HG02623 (cell line): ENCODE data around the gene KNDC1.
"Not testable (repeated sequence)": the region's sequence is repeated elsewhere in the genome, so short reads cannot be mapped to it uniquely, and the experiment has no call there.

Experiments
- ATAC-seq: cut with Tn5 transposase; IDR thresholded peaks from one replicate; pipeline ENCODE4 v1.9.1; 2021; ENCODE audit warnings: moderate library complexity; ENCODE audit not compliant: unreplicated experiment

Gene KNDC1

DNA sequence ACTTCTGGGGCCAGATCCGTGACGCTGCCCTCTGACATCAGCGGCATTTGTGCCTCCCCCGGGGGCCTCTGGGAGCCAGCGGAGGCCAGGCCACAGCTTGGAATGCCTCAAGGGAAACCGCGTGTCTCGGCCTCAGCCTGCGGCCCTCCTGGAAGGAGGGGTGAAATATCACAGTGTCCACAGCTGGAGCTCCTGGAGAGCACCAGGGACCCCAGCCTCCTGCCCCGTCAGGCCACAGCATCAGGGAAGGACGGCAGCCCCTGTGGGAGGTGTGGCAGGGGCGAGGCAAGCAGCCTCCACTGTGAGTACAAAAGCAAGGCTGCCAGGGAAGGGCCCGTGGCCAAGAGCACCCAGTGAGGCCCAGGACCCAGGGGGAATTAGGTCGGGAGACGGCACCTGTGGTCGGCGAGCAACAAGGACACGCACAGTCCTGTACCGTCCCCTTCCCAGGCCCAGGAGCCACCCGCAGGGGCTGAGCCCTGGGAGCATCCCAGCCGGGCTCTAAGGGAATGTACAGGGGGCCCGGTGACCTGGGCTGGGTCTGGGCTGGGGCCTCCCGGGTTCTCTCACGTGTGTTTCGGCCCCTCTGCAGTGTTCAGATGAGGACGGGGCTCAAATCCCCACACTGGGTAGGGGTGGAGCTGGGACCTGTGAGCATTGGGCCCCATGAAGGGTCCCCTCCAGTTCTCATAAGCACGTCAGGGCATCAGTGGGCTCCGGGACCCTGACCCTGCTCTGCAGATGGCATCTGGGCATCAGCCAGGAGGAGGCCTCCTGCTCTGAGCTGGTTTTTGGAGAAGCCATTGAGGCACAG lies 18.7 kb upstream of the KNDC1 start:
- no peak for ATAC-seq

DNA sequence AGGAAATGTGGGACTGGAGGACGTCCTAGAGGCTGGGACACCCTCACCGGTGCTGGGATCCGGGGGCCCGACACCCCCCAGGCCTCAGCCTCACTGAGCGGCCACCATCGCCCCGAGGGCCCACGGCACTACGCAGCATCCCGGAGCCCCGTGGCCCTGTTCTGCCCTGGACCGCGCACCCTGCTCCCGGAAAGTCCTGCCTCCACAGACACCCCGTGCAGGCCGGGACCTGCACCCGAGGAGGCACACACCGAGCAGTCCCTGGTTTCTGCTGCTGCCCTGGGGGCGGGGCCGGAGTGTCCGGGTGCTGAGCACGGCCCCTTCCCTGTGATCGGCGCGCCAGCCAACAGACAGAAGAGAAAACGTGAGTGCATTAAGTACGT lies 18.1 kb upstream of the KNDC1 start:
- ATAC-seq: no peak

DNA sequence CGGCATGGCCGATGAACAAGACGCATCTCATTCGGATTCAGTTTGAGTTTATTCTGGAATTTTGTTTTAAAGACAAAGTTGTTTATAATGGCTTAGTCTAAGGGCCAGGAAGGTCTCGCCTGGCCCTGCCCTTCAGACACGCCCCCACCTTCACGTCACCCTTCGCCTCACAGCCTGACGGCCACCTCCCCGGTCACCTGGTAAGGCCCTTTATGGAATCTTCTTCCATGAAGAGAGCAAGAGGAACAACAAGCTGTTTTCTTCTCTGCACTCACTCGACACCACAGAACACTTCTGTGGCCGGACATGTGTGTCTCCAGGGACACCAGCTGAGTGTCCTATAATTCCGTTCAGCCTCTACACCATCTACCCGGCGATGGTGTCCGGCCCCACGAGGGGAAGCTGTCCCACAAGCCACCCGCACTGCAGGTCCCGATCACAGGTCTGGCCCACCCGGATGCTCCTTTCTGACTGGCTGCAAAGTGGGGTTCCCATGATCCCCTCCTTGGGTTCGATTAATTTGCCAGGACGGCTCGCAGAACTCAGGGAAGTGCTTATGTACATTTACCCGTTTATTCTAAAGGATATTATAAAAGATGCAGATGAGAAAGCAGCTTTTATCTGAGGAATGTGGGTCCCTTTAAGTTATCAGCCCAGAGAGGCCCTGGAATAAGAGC lies 17.4 kb upstream of the KNDC1 start:
- ATAC-seq: no peak

GRCh38 chr10:133143200-133143533 lies 16.9 kb upstream of the KNDC1 start:
- no peak for ATAC-seq

- no peak for ATAC-seq
Observed at GRCh38 chr10:133143546-133143945, 16.5 kb upstream of the KNDC1 start.

- ATAC-seq: no peak
Observed at GRCh38 chr10:133144771-133145170, 15.2 kb upstream of the KNDC1 start.

DNA sequence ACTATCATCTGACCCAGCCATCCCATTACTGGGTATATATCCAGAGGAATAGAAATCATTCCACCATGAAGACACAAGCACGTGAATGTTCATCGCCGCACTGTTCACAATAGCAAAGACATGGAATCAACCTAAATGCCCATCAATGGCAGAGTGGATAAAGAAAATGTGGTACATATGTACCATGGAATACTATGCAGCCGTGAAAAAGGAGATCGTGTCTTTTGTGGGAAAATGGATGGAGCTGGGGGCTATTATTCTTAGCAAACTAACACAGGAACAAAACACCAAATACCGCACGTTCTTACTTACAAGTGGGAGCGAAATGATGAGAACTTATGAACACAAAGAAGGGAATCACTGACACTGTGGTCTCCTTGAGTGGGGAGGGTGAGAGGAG lies 9.8 kb upstream of the KNDC1 start:
- no peak for ATAC-seq

GRCh38 chr10:133150656-133151055 lies 9.4 kb upstream of the KNDC1 start:
- no peak for ATAC-seq

DNA sequence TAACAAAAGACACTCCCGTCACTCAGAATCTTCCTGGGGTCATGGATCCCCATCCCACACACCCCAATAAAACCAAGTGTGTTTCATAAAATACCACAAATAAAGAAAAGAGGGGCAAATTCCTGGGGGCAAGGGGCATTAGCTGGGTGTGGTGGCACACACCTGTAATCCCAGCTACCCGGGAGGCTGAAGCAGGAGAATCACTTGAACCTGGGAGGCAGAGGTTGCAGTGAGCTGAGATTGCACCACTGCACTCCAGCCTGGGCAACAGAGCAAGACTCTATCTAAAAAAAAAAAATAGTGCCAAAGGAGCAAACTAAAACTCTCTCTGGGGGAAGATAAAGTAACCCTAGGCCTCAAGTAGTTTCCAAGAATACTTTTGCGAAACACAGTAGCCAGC lies 8.9 kb upstream of the KNDC1 start:
- not testable (repeated sequence) for ATAC-seq

DNA sequence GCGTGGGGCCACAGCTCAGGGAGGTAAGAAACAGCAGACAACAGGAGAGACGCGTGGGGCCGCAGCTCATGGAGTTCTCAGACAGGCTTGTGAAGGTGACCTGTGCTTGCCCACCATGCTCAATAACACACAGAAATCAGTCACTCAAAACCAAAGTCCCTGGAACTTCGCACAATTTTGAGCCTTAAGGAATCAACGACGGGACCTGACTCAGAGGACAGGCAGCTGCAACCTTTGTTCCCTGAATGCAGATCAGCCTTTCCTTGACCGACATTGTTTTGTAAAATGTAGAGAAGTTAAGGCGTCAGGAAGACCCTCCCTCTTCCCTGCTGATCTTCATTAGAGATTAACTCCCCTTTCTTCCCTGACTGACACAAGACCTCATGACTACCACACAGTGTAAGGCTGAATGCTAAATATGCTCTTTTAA lies 8.5 kb upstream of the KNDC1 start:
- no peak for ATAC-seq

GRCh38 chr10:133154411-133154810 lies 5.6 kb upstream of the KNDC1 start:
- ATAC-seq: no peak

DNA sequence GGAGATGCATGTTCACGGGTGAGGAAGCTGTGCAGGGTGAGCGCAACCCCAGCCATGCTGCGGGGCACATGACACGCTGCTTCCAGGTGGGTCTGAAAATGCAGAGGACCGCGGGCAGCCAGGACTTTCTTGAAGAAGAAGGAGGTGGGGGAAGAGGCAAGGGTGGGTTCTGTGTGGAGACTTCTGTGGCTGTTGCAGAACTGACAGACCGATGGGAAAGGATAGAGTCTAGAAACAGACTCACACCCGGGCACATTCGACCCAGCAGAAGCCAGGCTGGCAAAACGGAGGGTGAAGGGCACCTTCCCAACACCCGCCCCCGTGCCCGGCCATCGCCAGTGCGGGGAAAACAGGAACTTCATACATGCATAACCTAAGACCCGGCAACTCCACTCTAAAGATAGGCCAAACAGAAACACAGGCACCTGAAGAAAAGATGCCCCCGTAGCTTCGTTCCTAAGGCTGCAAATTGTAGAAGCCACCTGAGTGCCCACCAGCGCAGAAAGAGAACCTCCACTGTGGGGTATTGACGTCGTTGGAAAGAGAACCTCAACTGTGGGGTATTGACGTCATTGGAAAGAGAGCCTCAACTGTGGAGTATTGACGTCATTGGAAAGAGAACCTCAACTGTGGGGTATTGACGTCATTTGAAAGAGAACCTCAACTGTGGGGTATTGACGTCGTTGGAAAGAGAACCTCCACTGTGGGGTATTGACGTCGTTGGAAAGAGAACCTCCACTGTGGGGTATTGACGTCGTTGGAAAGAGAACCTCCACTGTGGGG lies 4.8 kb upstream of the KNDC1 start:
- no peak for ATAC-seq

DNA sequence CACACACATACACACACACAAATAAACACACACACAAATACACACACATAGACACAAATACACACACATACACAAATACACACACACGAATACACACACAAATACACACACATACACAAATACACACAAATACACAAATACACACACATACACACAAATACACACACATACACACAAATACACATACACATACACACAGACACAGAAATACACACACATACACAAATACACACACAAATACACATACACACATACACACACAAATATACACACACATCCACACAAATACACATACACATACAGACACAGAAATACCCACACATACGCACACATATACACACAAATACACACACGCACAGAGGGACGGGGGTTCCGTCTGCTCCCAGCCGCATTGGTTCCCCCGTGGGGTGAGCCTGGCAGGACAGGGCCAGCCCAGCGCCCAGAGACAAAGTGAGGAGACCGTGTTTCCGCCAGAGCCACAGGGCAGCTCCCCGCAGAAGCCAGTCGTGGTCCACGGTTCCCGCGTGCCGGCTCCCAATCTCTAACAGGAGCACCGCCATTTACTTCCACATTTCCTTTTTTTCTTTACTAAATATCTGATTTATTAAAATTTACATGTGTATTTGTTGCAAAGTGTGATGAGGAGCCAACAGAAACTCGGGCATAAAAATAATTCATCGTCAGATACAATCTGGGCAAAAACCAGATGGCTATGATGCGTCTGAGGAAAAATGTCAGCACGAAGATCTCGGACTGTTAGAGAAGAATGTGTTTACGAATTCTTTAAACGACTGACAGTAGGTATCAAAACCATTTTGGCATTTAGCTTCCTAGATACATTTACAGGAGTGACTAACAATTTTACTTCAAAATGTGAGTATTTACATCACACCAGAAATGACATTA lies 3.1 kb upstream of the KNDC1 start:
- no peak for ATAC-seq

GRCh38 chr10:133157662-133158436 lies 2.2 kb upstream of the KNDC1 start:
- ATAC-seq: no peak

DNA sequence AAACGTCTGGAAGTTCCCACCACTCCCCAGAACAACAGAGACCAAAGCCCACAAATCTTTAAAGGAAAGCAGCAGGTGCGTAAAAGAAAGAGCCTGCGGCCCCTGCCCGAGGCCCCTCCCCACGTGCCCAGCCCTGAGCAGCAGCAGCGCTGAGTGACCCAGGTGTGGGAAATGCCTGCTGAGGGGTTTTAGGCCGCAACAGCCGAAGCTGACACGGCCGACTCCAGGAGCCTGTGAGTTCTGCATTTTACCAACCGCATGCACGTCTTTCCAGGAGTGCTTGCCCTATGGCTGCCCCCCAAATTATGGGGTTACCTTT lies 1.6 kb upstream of the KNDC1 start:
- no peak for ATAC-seq

DNA sequence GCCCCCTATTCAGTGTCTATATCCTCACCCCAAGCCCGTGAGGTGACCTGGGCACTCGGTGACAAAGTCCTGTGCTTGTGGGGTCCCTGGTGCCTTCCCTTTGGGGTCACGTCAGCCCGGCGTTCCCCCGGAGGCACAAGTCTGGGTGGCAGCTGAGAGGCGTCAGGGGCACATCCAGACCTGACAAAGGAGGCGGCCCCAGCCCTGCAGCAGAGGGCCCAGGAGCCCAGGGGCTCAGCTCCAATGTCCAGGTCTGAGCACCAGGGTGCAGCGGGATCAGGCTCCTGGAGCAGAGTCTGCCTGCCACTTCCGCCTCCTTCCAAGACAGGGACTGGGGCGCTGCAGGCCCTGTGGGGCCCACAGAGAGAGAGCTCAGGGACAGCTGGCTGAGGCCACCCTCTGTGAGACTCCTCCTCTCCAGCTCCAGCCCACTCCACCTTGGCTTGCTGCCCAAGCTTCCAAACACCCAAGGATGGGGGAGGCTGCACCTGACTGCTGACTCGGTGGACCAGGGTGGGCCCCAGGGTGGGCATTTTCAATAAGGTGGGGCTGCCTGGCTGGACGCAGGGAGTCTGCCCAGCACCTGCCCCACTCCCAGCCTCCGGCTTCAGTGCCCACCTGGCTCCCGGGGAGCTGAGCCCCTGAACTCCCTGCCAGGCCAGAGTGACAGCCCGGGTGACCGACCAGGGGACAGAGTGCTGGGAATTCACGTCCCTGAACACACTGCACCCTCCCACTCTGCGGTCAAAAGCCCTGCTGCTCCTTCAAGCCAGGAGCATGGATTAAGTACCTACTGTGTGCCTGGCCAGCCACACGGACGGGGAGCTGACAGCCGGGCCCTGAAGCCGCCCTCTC lies 1.0 kb upstream of the KNDC1 start:
- ATAC-seq: no peak

- no peak for ATAC-seq
Observed at GRCh38 chr10:133159611-133159949, 439 bp upstream of the KNDC1 start.

GRCh38 chr10:133160826-133161471 lies 930 bp downstream of the KNDC1 start:
- no peak for ATAC-seq
